Measurements from ENCODE around the gene CGB8.

DNA sequence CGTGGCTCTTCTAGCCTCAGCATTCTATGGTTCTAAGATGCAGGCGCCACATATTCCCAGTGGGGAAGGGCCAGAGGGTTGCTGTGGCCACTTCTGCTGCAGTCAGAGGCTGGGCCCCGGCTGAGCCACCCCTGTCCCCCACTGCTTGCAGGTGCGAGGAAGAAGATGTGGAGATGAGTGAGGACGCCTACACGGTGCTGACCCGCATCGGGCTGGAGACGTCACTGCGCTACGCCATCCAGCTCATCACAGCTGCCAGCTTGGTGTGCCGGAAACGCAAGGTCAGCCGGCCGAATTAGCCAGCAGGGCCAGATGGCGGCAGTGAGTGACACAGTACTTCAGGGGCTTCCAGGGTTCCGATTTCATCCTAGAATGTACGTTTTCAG is 34.0 kb downstream of the CGB8 start:
- TF ChIP-seq CHD1 (IDR thresholded peaks at IDR 0.05; ENCODE audit: low read depth, low read length) (no peak), RNF2 (IDR thresholded peaks at IDR 0.05; ENCODE audit: borderline replicate concordance, low read depth, low read length, missing control alignments, poor library complexity, severe bottlenecking) (no peak), FOSL1 (IDR thresholded peaks at IDR 0.05; ENCODE audit: insufficient read depth, low read depth, low read length) (no peak), RFX5 (IDR thresholded peaks at IDR 0.05; ENCODE audit: borderline replicate concordance, low read depth, low read length) (no peak), POLR2A (IDR thresholded peaks at IDR 0.05; ENCODE audit: control extremely low read depth in 1 of 2, low read depth in 2 of 2, low read length in 2 of 2) (no peak), NRF1 (IDR thresholded peaks at IDR 0.05; ENCODE audit: low read depth, low read length) (no peak), RXRA (IDR thresholded peaks at IDR 0.05; ENCODE audit: insufficient read depth, low read depth, low read length) (no peak), EZH2 (IDR thresholded peaks at IDR 0.05; ENCODE audit: low read depth, low read length, severe bottlenecking) (no peak), CREB1 (IDR thresholded peaks at IDR 0.05) (no peak), CBX8 (IDR thresholded peaks at IDR 0.05; ENCODE audit: borderline replicate concordance, low read depth, low read length) (no peak), CEBPB (IDR thresholded peaks at IDR 0.05; ENCODE audit: low read depth, low read length) (no peak)
- TF ChIP-seq, protein P1, sequence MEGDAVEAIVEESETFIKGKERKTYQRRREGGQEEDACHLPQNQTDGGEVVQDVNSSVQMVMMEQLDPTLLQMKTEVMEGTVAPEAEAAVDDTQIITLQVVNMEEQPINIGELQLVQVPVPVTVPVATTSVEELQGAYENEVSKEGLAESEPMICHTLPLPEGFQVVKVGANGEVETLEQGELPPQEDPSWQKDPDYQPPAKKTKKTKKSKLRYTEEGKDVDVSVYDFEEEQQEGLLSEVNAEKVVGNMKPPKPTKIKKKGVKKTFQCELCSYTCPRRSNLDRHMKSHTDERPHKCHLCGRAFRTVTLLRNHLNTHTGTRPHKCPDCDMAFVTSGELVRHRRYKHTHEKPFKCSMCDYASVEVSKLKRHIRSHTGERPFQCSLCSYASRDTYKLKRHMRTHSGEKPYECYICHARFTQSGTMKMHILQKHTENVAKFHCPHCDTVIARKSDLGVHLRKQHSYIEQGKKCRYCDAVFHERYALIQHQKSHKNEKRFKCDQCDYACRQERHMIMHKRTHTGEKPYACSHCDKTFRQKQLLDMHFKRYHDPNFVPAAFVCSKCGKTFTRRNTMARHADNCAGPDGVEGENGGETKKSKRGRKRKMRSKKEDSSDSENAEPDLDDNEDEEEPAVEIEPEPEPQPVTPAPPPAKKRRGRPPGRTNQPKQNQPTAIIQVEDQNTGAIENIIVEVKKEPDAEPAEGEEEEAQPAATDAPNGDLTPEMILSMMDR (IDR thresholded peaks at IDR 0.05; ENCODE audit: control extremely low read depth in 1 of 3, insufficient read depth in 1 of 3, low read depth in 1 of 3, low read length in 3 of 3): no peak
- TF ChIP-seq, protein P2, sequence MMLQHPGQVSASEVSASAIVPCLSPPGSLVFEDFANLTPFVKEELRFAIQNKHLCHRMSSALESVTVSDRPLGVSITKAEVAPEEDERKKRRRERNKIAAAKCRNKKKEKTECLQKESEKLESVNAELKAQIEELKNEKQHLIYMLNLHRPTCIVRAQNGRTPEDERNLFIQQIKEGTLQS (IDR thresholded peaks at IDR 0.05; ENCODE audit: insufficient read depth, low read depth, low read length): no peak

Measured in H1 (cell line).